Progenitor cell of endocrine pancreas (in vitro differentiated cells): Measurements from ENCODE around the gene LRSAM1. TPM values are rescaled to one million over a fixed set of nuclear protein-coding genes. Genes with fewer than 3 reads are reported as not detected.
A peak's percentile ranks its signal among the peaks of the same experiment; 100 is the strongest.

Experiments
- DNase-seq: peaks from one replicate; pipeline ENCODE4 v3.0.0; 2021; ENCODE audit warnings: low spot score; ENCODE audit not compliant: unreplicated experiment
- H3K27ac Mint-ChIP-seq: 2 replicates; pipeline ENCODE4 v1.8.0; 2021; ENCODE audit warnings: mild to moderate bottlenecking, moderate library complexity, mixed read lengths
- H3K27me3 Mint-ChIP-seq: 2 replicates; pipeline ENCODE4 v1.8.0; 2021; ENCODE audit warnings: mixed read lengths
- H3K36me3 Mint-ChIP-seq: 2 replicates; pipeline ENCODE4 v1.8.0; 2022; ENCODE audit warnings: mixed read lengths; ENCODE audit not compliant: insufficient read depth
- H3K4me1 Mint-ChIP-seq: 2 replicates; pipeline ENCODE4 v1.8.0; 2021; ENCODE audit warnings: low read depth, mixed read lengths
- H3K4me3 Mint-ChIP-seq: 2 replicates; pipeline ENCODE4 v1.8.0; 2021; ENCODE audit warnings: low read depth, mild to moderate bottlenecking, moderate library complexity, mixed read lengths
- H3K9me3 Mint-ChIP-seq: 2 replicates; pipeline ENCODE4 v1.8.0; 2021; ENCODE audit warnings: low read depth, mixed read lengths
- total RNA-seq: library from RNA; stranded (reverse); gene quantifications from 2 replicates; pipeline ENCODE4 v1.2.1, GENCODE V29; 2021
- TF ChIP-seq, protein P1 (sequence below): fragments of 200-600 bp; sonication (generic); IDR thresholded peaks from one replicate; pipeline ENCODE4 v1.5.0; 2021; ENCODE audit warnings: antibody characterized with exemption, mild to moderate bottlenecking; ENCODE audit not compliant: unreplicated experiment

Gene LRSAM1
- total RNA-seq, 1 donor from 2014 or later: 28.5 TPM

GRCh38 chr9:127548352-127548881, 97.1 kb downstream of the LRSAM1 start:
- Mint-ChIP-seq H3K9me3 (no peaks in the 10 kb centered on the region), H3K36me3 (no peaks in the 10 kb centered on the region), H3K4me1 (peaks cover 30% of the 10 kb centered on the region), H3K27ac (no peak overlapping the region), H3K27me3 (no peaks in the 10 kb centered on the region), H3K4me3 (no peak overlapping the region)
- TF ChIP-seq, protein P1, sequence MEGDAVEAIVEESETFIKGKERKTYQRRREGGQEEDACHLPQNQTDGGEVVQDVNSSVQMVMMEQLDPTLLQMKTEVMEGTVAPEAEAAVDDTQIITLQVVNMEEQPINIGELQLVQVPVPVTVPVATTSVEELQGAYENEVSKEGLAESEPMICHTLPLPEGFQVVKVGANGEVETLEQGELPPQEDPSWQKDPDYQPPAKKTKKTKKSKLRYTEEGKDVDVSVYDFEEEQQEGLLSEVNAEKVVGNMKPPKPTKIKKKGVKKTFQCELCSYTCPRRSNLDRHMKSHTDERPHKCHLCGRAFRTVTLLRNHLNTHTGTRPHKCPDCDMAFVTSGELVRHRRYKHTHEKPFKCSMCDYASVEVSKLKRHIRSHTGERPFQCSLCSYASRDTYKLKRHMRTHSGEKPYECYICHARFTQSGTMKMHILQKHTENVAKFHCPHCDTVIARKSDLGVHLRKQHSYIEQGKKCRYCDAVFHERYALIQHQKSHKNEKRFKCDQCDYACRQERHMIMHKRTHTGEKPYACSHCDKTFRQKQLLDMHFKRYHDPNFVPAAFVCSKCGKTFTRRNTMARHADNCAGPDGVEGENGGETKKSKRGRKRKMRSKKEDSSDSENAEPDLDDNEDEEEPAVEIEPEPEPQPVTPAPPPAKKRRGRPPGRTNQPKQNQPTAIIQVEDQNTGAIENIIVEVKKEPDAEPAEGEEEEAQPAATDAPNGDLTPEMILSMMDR: no peak
- DNase-seq: no peak

DNA sequence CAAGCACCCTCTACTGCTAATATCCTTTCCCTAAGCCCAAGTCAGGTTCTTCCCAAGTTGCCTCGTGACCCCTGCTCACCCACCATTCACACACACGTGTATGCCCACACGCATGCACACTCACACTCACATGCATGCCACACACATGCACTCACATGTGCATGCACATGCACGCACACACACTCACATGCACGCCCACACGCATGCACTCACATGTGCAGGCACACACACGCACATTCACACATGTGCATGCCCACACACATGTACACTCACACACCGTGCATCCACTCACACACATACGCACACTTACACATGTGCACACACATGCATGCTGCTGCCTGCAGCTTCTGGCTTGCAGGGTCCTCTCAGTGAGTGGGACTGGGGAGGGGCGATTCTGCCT, 97.9 kb downstream of the LRSAM1 start:
- peaks cover 28% of the 10 kb centered on the region for H3K4me1 Mint-ChIP-seq
- no peak overlapping the region for H3K27ac Mint-ChIP-seq
- no peak overlapping the region for H3K4me3 Mint-ChIP-seq
- H3K9me3 Mint-ChIP-seq: no peaks in the 10 kb centered on the region
- TF ChIP-seq, protein P1: no peak
- H3K36me3 Mint-ChIP-seq: no peaks in the 10 kb centered on the region
- DNase-seq: no peak
- H3K27me3 Mint-ChIP-seq: no peaks in the 10 kb centered on the region

- no peak for DNase-seq
- H3K36me3 Mint-ChIP-seq: no peaks in the 10 kb centered on the region
- H3K27ac Mint-ChIP-seq: no peak overlapping the region
- TF ChIP-seq, protein P1: no peak
- H3K9me3 Mint-ChIP-seq: no peaks in the 10 kb centered on the region
- H3K4me3 Mint-ChIP-seq: no peak overlapping the region
- no peaks in the 10 kb centered on the region for H3K27me3 Mint-ChIP-seq
- peaks cover 28% of the 10 kb centered on the region for H3K4me1 Mint-ChIP-seq
Measured at GRCh38 chr9:127549751-127550150, 98.4 kb downstream of the LRSAM1 start.

GRCh38 chr9:127550282-127550681, 99.0 kb downstream of the LRSAM1 start:
- no peak overlapping the region for H3K4me3 Mint-ChIP-seq
- peaks cover 24% of the 10 kb centered on the region for H3K4me1 Mint-ChIP-seq
- H3K27ac Mint-ChIP-seq: peak overlapping the region; percentile 3
- H3K27me3 Mint-ChIP-seq: no peaks in the 10 kb centered on the region
- H3K36me3 Mint-ChIP-seq: no peaks in the 10 kb centered on the region
- TF ChIP-seq, protein P1: no peak
- no peak for DNase-seq
- H3K9me3 Mint-ChIP-seq: no peaks in the 10 kb centered on the region

GRCh38 chr9:127550751-127551150, 99.4 kb downstream of the LRSAM1 start:
- TF ChIP-seq, protein P1: no peak

More at GRCh38 chr9:127550751-127551150, 99.4 kb downstream of the LRSAM1 start:
- H3K4me1 Mint-ChIP-seq: peaks cover 22% of the 10 kb centered on the region
- peak overlapping the region; percentile 3 for H3K27ac Mint-ChIP-seq
- no peaks in the 10 kb centered on the region for H3K27me3 Mint-ChIP-seq
- H3K36me3 Mint-ChIP-seq: no peaks in the 10 kb centered on the region
- no peak overlapping the region for H3K4me3 Mint-ChIP-seq
- no peaks in the 10 kb centered on the region for H3K9me3 Mint-ChIP-seq
- no peak for DNase-seq

Other genes starting within 250 kb of the LRSAM1 start
- 21.4 and 28.3 TPM in 2 replicates for gene GARNL3, start 186.7 kb upstream of the LRSAM1 start, total RNA-seq
- gene SLC2A8, start 54.3 kb upstream of the LRSAM1 start, total RNA-seq: 48.0 and 50.7 TPM in 2 replicates
- 12.4 and 12.7 TPM in 2 replicates for gene ZNF79, start 27.1 kb upstream of the LRSAM1 start, total RNA-seq
- 1,044 and 1,067 TPM in 2 replicates for gene RPL12, start 104 bp upstream of the LRSAM1 start, total RNA-seq
- gene STXBP1, start 160.8 kb downstream of the LRSAM1 start, total RNA-seq: 23.4 and 24.8 TPM in 2 replicates